ENCODE measurements around the gene KAT2B.
A peak's percentile ranks its signal among the peaks of the same experiment; 100 is the strongest.
"Not testable (repeated sequence)": the region's sequence is repeated elsewhere in the genome, so short reads cannot be mapped to it uniquely, and the experiment has no call there.

Gene KAT2B

GRCh38 chr3:20042331-20042730, 2.1 kb downstream of the KAT2B start:
- DNase-seq, result no peak

- peak; percentile 37 to 54 for DNase-seq
These were observed 3.1 kb downstream of the KAT2B start for GRCh38 chr3:20043396-20043795.

- no peak for DNase-seq
These were observed 3.6 kb downstream of the KAT2B start for GRCh38 chr3:20043825-20044224.

GRCh38 chr3:20045141-20045540, 4.9 kb downstream of the KAT2B start:
- DNase-seq, result not testable (repeated sequence)

GRCh38 chr3:20046556-20046955, 6.3 kb downstream of the KAT2B start:
- no peak for DNase-seq

GRCh38 chr3:20047341-20047779, 7.1 kb downstream of the KAT2B start:
- DNase-seq, result no peak

GRCh38 chr3:20047976-20048883, 8.0 kb downstream of the KAT2B start:
- DNase-seq, result no peak

- DNase-seq, result no peak
These were observed 11.0 kb downstream of the KAT2B start for GRCh38 chr3:20051123-20051806.

- no peak for DNase-seq
These were observed 12.6 kb downstream of the KAT2B start for GRCh38 chr3:20052851-20053250.

GRCh38 chr3:20054549-20054987, 14.3 kb downstream of the KAT2B start:
- DNase-seq, result peak; percentile 71 to 75

GRCh38 chr3:20055020-20055775, 15.0 kb downstream of the KAT2B start:
- DNase-seq, result no peak

GRCh38 chr3:20055842-20056241, 15.6 kb downstream of the KAT2B start:
- DNase-seq, result no peak

- DNase-seq, result peak in 1 of 2 donors; percentile 26
These were observed 16.7 kb downstream of the KAT2B start for GRCh38 chr3:20056725-20057611.

GRCh38 chr3:20057612-20058180, 17.4 kb downstream of the KAT2B start:
- no peak for DNase-seq

GRCh38 chr3:20059929-20060328, 19.7 kb downstream of the KAT2B start:
- no peak for DNase-seq

GRCh38 chr3:20060974-20061685, 20.9 kb downstream of the KAT2B start:
- no peak for DNase-seq

- DNase-seq, result no peak
These were observed 22.8 kb downstream of the KAT2B start for GRCh38 chr3:20062996-20063395.

- DNase-seq, result no peak
These were observed 24.1 kb downstream of the KAT2B start for GRCh38 chr3:20064387-20064786.

- no peak for DNase-seq
These were observed 24.7 kb downstream of the KAT2B start for GRCh38 chr3:20064796-20065564.

GRCh38 chr3:20066079-20066478, 25.8 kb downstream of the KAT2B start:
- DNase-seq, result no peak

All from activated CD4-positive, alpha-beta T cell treated with anti-CD3 and anti-CD28 coated beads for 4 hours (primary cell).